Germinal center (tissue), 1 donor: Measurements from ENCODE around the gene SHC2.
"Not testable (repeated sequence)": the region's sequence is repeated elsewhere in the genome, so short reads cannot be mapped to it uniquely, and the experiment has no call there.

Experiments used
- DNase-seq: peaks from one replicate; pipeline ENCODE4 v3.0.0; 2012; ENCODE audit warnings: mixed read lengths, low spot score

Gene SHC2

GRCh38 chr19:406135-406781 is 54.6 kb downstream of the SHC2 start:
- no peak for DNase-seq

- DNase-seq: no peak
Measured at GRCh38 chr19:405121-405965, 55.5 kb downstream of the SHC2 start.

GRCh38 chr19:403221-404027 is 57.4 kb downstream of the SHC2 start:
- DNase-seq: no peak

GRCh38 chr19:402786-403185 is 58.0 kb downstream of the SHC2 start:
- no peak for DNase-seq

- DNase-seq: no peak
Measured at GRCh38 chr19:401866-402511, 58.8 kb downstream of the SHC2 start.

- no peak for DNase-seq
Measured at GRCh38 chr19:400976-401865, 59.6 kb downstream of the SHC2 start.

- DNase-seq: no peak
Measured at GRCh38 chr19:399370-399769, 61.5 kb downstream of the SHC2 start.

- no peak for DNase-seq
Measured at GRCh38 chr19:398719-399118, 62.1 kb downstream of the SHC2 start.

GRCh38 chr19:397941-398706 is 62.7 kb downstream of the SHC2 start:
- DNase-seq: no peak

GRCh38 chr19:397321-397720 is 63.5 kb downstream of the SHC2 start:
- DNase-seq: no peak

- DNase-seq: no peak
Measured at GRCh38 chr19:395467-395866, 65.4 kb downstream of the SHC2 start.

GRCh38 chr19:394857-395256 is 66.0 kb downstream of the SHC2 start:
- DNase-seq: not testable (repeated sequence)

GRCh38 chr19:393560-393959 is 67.3 kb downstream of the SHC2 start:
- not testable (repeated sequence) for DNase-seq

GRCh38 chr19:392375-392970 is 68.4 kb downstream of the SHC2 start:
- no peak for DNase-seq

GRCh38 chr19:391726-392374 is 69.0 kb downstream of the SHC2 start:
- DNase-seq: no peak

- DNase-seq: no peak
Measured at GRCh38 chr19:391207-391557, 69.7 kb downstream of the SHC2 start.

- DNase-seq: no peak
Measured at GRCh38 chr19:390386-391206, 70.2 kb downstream of the SHC2 start.

- DNase-seq: no peak
Measured at GRCh38 chr19:389935-390289, 70.9 kb downstream of the SHC2 start.
